Transverse colon (tissue), 4 donors: ENCODE measurements around the gene CACNA1A. TPM values are rescaled to one million over a fixed set of nuclear protein-coding genes. Genes with fewer than 3 reads are reported as not detected.

ENCODE experiments used
- DNase-seq: peaks from one replicate; pipeline ENCODE4 v3.0.0-alpha.2; 2019
- H3K27ac ChIP-seq, 4 donors: fragments of 200-600 bp; sonication (generic); 2 replicates each; pipeline ENCODE4 v1.5.1; 2016 to 2018; ENCODE audit warnings: inconsistent platforms in 4 of 4
- H3K27me3 ChIP-seq: fragments of 200-600 bp; sonication (generic); 2 replicates; pipeline ENCODE4 v1.5.1; 2017; ENCODE audit warnings: inconsistent platforms
- H3K36me3 ChIP-seq, 4 donors: fragments of 200-600 bp; sonication (generic); 2 replicates each; pipeline ENCODE4 v1.5.1; 2017 to 2019; ENCODE audit warnings: inconsistent platforms in 4 of 4
- H3K4me1 ChIP-seq, 4 donors: fragments of 200-600 bp; sonication (generic); 2 replicates each; pipeline ENCODE4 v1.5.1; 2017 to 2020; ENCODE audit warnings: inconsistent platforms in 4 of 4
- H3K4me3 ChIP-seq, 4 donors: fragments of 200-600 bp; sonication (generic); 1 replicate in 1 of 4; 2 replicates in 3 of 4; pipeline versions ENCODE4 v1.5.1 to v1.6.1; 2017 to 2019; ENCODE audit warnings: inconsistent platforms in 4 of 4
- H3K9me3 ChIP-seq, 2 donors: fragments of 200-600 bp; sonication (generic); 2 replicates each; pipeline ENCODE4 v1.5.1; 2017 to 2019; ENCODE audit warnings: inconsistent platforms in 2 of 2
- CTCF ChIP-seq, 5 experiments: fragments of 200-600 bp in 3 of 5; fragments of 450-650 bp in 2 of 5; sonication (generic) in 3 of 5; IDR thresholded peaks; 1 replicate in 2 of 5; 2 replicates in 3 of 5; pipeline ENCODE4 v1.5.1; 2016 to 2017; ENCODE audit warnings: antibody characterized with exemption in 5 of 5, inconsistent platforms in 3 of 5, mild to moderate bottlenecking in 2 of 5, moderate library complexity in 1 of 5
- EP300 ChIP-seq: sonication (generic); formaldehyde crosslinking; IDR thresholded peaks from one replicate; pipeline ENCODE4 v1.6.1; 2017; ENCODE audit warnings: antibody characterized with exemption, low read depth
- POLR2A ChIP-seq: fragments of 450-650 bp; IDR thresholded peaks from one replicate; pipeline ENCODE4 v1.6.1; 2016; ENCODE audit warnings: antibody characterized with exemption, mild to moderate bottlenecking, moderate library complexity
- POLR2AphosphoS5 ChIP-seq, 3 donors: sonication (generic); formaldehyde crosslinking; IDR thresholded peaks; one replicate each; pipeline ENCODE4 v1.6.1; 2016; ENCODE audit warnings: antibody characterized with exemption in 3 of 3
- WGBS, 2 donors: methylation state at CpG; one replicate each; pipeline ENCODE4 v1.1.5; 2018; ENCODE audit warnings: low coverage in 1 of 2; 5-methylcytosine and 5-hydroxymethylcytosine counted together
- in situ Hi-C, 4 donors: fragments of 200-750 bp; cut with MboI; loops; one replicate each; pipeline versions ENCODE4 v1.15.0 to v1.15.1; 2017; ENCODE audit warnings: low sequenced_read_pairs in 3 of 4, low pct_ligation_motif_present in 1 of 4, low pct_unique_long_range_greater_than_20kb in 1 of 4
- intact Hi-C: fragments of 100-400 bp; cut with DNase I; formaldehyde crosslinking; loops from one replicate; pipeline ENCODE4 v1.15.1; 2023; ENCODE audit warnings: low total_unique reads
- total RNA-seq, 4 donors: library from RNA; depleted of rRNA; stranded (reverse); fragments of >200 nt; gene quantifications; one replicate each; pipeline ENCODE4 v1.1.0, GENCODE V29; 2016

CACNA1A gene
- total RNA-seq, 4 donors from 2014 or later, result 2.9 to 15.7 (median 5.2) TPM

- in situ Hi-C loops (no loop called here), intact Hi-C loops (no loop called here)
- H3K27ac ChIP-seq, result no peak overlapping the region
- no peak overlapping the region for H3K4me3 ChIP-seq
- no peak for DNase-seq
- peaks cover 0 to 7% of the 10 kb centered on the region in 2 donors for H3K9me3 ChIP-seq
- H3K36me3 ChIP-seq, result no peaks in the 10 kb centered on the region
- H3K4me1 ChIP-seq, result no peaks in the 10 kb centered on the region
- peaks cover 9% of the 10 kb centered on the region for H3K27me3 ChIP-seq
- TF ChIP-seq EP300, result no peak
- no peak for TF ChIP-seq CTCF (IDR thresholded peaks at IDR 0.05)
- no peak for TF ChIP-seq POLR2AphosphoS5 (IDR thresholded peaks at IDR 0.05)
- no peak for TF ChIP-seq POLR2A
Measured at GRCh38 chr19:13521066-13521465, 14.8 kb upstream of the CACNA1A start.

GRCh38 chr19:13511947-13512346 is 5.7 kb upstream of the CACNA1A start:
- in situ Hi-C loops (no loop called here), intact Hi-C loops (no loop called here)
- TF ChIP-seq POLR2A (no peak), EP300 (no peak), POLR2AphosphoS5 (IDR thresholded peaks at IDR 0.05) (no peak), CTCF (IDR thresholded peaks at IDR 0.05) (no peak)
- H3K9me3 ChIP-seq, result no peaks in the 10 kb centered on the region
- H3K27ac ChIP-seq, result no peak overlapping the region
- no peak for DNase-seq
- peaks cover 37% of the 10 kb centered on the region for H3K27me3 ChIP-seq
- 60 to 63% methylated on average over 2 of the region's 2 CpGs for WGBS, 2 donors
- H3K36me3 ChIP-seq, result no peaks in the 10 kb centered on the region
- no peak overlapping the region for H3K4me3 ChIP-seq
- H3K4me1 ChIP-seq, result no peaks in the 10 kb centered on the region

GRCh38 chr19:13507053-13507611 is 853 bp upstream of the CACNA1A start:
- peaks cover 80% of the 10 kb centered on the region for H3K27me3 ChIP-seq
- in situ Hi-C loops (no loop called here), intact Hi-C loops (no loop called here)
- TF ChIP-seq CTCF (IDR thresholded peaks at IDR 0.05) (no peak), POLR2A (no peak), EP300 (no peak), POLR2AphosphoS5 (IDR thresholded peaks at IDR 0.05) (no peak)
- WGBS, 2 donors, result 0 to 8% methylated on average over 7 to 22 of the region's 22 CpGs
- DNase-seq, result no peak
- H3K4me3 ChIP-seq, result no peak overlapping the region
- peaks cover 0 to 8% (median 1%) of the 10 kb centered on the region in 4 donors for H3K4me1 ChIP-seq
- no peaks in the 10 kb centered on the region for H3K36me3 ChIP-seq
- H3K9me3 ChIP-seq, result no peaks in the 10 kb centered on the region
- H3K27ac ChIP-seq, result no peak overlapping the region

GRCh38 chr19:13505761-13506470 is 363 bp downstream of the CACNA1A start:
- TF ChIP-seq POLR2A (no peak), CTCF (IDR thresholded peaks at IDR 0.05) (no peak), POLR2AphosphoS5 (IDR thresholded peaks at IDR 0.05) (no peak), EP300 (no peak)
- Histone ChIP-seq H3K27ac (no peak overlapping the region), H3K27me3 (peaks cover 80% of the 10 kb centered on the region), H3K9me3 (no peaks in the 10 kb centered on the region), H3K36me3 (no peaks in the 10 kb centered on the region), H3K4me3 (peak overlapping the region in 2 of 4 donors; percentile 14 to 37), H3K4me1 (peaks cover 0 to 8% (median 1%) of the 10 kb centered on the region in 4 donors)
- intact Hi-C loops (no loop called here), in situ Hi-C loops (no loop called here)
- DNase-seq, result no peak
- 14% methylated on average over 47 of the region's 69 CpGs; no CpG with 5 or more reads in 1 of the 2 donors for whole genome bisulfite sequencing, 2 donors
